GM10266 (cell line): ENCODE results near the gene ADK.
"Not testable (repeated sequence)": the region's sequence is repeated elsewhere in the genome, so short reads cannot be mapped to it uniquely, and the experiment has no call there.

Experiments used
- DNase-seq: peaks from one replicate; pipeline ENCODE4 v3.0.0; 2012; ENCODE audit errors: extremely low spot score
- CTCF ChIP-seq: IDR thresholded peaks from 2 replicates; pipeline ENCODE4 v1.5.1; 2012; ENCODE audit warnings: mild to moderate bottlenecking, low read depth; ENCODE audit not compliant: control insufficient read depth, insufficient read depth; ENCODE audit errors: missing control alignments

Gene ADK

GRCh38 chr10:74544106-74544505 lies 393.1 kb downstream of the ADK start:
- TF ChIP-seq CTCF = no peak
- DNase-seq = no peak

GRCh38 chr10:74548676-74549075 lies 397.7 kb downstream of the ADK start:
- no peak for TF ChIP-seq CTCF
- DNase-seq = no peak

- no peak for TF ChIP-seq CTCF
- DNase-seq = no peak
These were observed 405.2 kb downstream of the ADK start for GRCh38 chr10:74556072-74556705.

- no peak for TF ChIP-seq CTCF
- no peak for DNase-seq
These were observed 406.1 kb downstream of the ADK start for GRCh38 chr10:74557098-74557497.

- no peak for TF ChIP-seq CTCF
- DNase-seq = no peak
These were observed 407.4 kb downstream of the ADK start for GRCh38 chr10:74558403-74558802.

- TF ChIP-seq CTCF = no peak
- DNase-seq = no peak
These were observed 407.9 kb downstream of the ADK start for GRCh38 chr10:74558897-74559296.

GRCh38 chr10:74568896-74569295 lies 417.9 kb downstream of the ADK start:
- not testable (repeated sequence) for DNase-seq

GRCh38 chr10:74573497-74573896 lies 422.5 kb downstream of the ADK start:
- DNase-seq = not testable (repeated sequence)
